Measurements from ENCODE around the gene FKBP1B.
"Not testable (repeated sequence)": the region's sequence is repeated elsewhere in the genome, so short reads cannot be mapped to it uniquely, and the experiment has no call there.

FKBP1B gene

DNA sequence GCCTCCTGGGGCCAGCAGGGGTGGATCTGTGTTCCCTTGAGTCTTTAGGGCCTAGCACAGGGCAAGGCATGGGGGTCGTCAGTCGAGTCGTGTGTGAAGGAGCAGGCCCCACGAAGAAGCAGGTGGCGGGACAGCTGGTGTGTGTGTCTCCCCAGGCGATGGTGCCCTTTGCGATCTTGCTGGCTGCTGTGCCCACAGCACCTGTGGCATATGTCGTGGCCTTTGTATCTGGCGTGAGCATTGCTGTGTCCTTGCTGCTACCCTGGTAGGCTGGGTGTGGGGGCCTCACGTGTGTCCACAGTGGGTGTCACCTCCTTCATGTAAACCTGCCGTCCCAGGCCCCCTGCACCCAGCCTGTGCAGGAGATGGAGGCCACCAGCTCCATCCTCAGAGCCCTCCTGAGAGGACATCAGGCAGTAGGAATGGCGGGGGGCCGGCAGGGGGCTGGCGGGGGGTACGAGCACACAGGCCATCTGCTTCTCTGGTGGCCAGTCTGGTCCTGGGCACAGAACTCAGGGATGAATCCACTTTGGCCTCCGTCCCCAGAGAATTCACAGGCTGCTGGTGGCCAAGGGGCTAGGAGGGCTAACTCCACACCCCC lies 26.5 kb upstream of the FKBP1B start:
- no peak for DNase-seq

DNA sequence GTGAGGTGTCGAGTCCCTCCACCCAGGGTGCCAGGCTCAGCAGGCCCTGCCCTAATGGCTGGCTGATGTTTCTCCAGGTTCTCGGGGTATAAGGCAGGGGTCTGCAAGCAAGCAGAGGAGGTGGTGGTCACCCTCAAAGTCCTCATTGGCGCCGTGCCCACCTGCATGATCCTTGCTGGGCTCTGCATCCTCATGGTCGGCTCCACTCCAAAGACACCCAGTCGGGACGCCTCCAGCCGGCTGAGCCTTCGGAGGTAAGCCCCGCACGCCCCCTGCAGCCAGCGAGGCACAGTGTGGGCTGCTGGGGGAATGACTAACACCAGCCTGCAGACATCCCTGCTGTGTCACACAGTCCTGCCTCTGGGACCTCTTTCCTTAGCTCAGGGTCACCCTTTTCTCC lies 25.5 kb upstream of the FKBP1B start:
- DNase-seq = no peak

DNA sequence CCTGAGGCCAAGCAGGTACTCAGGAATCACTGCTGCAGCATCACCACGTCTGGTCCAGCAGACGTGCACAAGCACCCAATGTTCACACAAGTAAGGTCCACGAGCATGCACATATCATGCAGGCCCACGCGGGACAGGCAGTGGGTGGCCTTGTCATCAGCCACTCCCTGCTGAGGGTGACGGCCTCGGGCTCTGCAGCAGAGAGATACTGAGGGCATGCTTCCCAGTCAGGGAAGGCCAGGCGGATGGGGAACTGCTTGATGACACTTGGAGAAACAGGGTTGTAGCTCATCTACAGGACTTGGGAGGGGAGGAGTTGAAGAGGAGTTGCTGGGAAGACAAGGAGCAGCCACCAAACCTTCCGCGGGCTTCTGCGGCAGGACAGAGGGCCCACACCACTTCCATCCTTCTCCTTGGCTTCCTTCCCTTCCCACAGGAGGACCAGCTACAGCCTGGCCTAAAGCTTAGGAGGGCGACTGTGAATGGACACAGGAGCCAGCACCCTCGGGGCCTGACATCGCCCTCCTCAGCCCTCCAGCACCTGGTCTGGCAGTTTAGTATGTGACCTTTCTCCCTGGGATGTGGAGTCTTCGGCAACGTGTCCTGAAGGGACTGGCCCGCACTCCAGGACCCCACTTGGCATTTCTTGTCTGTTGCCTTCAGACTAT lies 24.4 kb upstream of the FKBP1B start:
- DNase-seq = no peak

DNA sequence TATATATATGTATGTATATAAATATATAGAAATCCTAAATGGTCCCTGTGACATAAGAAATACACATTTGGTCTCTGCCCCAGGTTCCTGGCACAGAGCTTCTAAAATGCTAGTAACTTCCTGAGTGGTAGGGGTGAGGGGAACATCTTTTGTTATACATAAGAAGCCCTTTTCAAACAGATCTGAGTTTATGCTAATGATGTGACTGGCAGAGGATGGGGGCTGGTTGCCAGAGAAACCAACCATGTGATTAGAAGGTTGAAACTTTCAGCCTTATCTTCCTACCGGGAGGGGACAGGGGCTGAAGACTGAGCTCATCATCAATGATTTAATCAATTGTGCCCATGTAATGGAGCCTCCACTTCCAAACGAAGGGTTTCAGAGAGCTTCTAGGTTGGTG lies 23.3 kb upstream of the FKBP1B start:
- no peak for DNase-seq

DNA sequence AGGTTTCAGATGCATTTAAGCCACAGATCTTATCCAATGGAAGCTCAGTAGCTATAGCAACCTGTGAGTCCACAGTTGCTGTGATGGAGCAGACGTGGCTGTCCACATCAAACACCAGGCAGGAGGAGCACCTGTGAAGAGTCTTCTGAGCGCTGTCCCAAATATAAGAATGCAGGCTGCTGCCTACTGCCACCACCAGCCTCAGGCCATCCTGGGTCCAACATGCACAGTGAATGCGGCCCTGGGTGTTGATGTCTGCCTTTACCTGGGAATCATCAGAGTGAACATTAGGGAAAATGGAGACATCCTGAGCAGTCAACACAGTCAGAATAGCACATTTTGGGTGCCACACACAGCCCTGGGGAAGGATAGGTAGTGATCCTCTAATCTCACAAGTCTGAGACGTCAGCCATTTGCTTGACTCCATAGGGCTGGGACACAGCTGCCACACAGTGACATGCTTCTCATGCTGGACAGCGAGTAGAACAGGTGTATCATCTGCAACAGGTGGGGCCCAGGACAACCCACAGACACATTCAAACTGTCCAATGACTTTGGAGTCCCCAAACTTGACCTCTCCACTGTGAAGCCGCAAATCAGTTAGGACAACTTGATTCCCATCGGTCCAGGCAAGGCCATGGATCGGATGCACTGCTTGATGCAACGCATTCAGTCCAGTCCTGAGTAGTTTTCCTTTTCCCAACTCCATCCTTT lies 10.6 kb upstream of the FKBP1B start:
- DNase-seq = no peak

DNA sequence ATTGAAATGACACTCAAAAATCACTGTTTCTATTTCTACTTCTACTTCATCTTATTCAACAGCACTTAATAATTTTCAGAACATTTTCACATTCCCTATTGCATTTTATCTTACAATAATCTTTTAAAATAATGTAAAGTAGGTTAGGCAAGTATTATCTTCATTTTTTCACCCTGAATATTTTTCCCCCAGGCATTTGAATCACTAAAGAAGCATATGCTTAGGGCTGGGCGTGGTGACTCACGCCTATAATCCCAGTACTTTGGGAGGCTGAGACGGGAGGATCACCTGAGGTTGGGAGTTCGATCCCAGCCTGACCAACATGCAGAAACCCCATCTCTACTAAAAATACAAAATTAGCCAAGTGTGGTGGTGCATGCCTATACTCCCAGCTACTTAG lies 9.0 kb upstream of the FKBP1B start:
- no peak for DNase-seq

DNA sequence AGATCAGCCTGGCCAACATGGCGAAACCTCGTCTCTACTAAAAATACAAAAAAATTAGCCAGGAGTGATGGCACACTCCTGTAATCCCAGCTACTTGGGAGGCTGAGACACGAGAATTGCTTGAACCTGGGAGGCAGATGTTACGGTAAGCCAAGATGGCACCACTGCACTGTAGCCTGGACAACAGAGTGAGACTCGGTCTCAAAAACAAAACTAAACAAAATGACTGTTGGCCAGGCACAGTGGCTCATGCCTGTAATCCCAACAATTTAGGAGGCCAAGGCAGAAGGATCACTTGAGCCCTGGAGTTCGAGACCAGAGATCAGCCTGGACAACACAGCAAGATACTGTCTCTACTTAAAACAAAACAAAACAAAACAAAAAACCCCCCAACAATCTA lies 6.4 kb upstream of the FKBP1B start:
- not testable (repeated sequence) for DNase-seq

DNA sequence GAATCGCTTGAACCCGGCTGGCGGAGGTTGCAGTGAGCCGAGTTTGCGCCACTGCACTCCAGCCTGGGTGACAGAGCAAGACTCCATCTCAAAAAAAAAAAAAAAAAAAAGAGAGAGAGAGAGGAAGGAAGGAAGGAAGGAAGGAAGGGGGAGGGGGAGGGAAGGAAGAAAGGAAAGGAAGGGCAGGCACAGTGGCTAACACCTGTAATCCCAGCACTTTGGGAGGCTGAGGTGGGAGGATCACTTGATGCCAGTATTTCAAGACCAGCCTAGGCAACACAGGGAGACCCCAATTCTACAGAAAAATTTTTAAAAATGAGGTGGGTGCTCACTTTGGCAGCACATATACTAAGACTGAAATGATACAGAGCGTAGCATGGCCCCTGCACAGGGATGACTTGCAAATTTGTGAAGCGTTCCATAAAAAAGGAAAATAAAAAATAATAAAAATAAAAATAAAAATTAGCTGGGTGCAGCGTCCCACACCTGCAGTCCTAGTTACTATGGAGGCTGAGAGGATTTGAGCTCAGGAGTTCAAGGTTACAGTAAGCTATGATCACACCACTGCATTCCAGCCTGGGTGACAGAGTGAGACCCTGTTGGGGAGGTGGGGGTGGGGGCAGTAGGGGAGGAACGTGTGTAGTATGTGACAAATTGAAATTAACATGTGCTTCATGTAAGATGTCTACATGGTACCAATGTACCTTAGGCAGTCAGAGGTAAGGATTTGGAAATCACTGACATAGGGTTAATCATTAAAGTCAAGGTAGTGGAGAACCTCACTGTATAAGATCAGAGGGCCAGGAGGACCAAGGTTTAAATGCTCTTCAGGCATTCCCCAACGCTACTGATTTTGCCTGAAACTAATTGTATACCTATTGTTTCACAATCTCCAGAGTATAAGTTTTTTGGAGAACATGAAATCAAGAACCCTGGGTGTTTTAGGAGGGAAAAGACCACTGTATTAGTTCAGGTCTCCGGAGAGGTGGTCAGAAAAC lies 3.7 kb upstream of the FKBP1B start:
- no peak for DNase-seq

DNA sequence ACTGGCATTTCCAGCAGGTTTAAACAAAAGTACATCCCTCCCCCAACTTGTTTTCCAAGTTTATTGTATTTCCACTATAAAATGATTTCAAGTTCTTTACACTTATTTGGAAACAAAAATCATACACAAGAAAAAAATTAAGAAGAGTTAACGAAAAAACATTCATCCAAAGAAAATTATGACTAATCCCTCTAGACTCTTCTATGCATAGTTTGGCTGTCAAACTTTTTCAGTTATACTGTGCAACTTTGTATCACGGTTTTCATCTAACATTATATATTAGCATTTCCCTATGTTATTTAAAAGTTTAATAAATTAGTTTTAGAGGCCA lies 3.0 kb upstream of the FKBP1B start:
- no peak for DNase-seq

DNA sequence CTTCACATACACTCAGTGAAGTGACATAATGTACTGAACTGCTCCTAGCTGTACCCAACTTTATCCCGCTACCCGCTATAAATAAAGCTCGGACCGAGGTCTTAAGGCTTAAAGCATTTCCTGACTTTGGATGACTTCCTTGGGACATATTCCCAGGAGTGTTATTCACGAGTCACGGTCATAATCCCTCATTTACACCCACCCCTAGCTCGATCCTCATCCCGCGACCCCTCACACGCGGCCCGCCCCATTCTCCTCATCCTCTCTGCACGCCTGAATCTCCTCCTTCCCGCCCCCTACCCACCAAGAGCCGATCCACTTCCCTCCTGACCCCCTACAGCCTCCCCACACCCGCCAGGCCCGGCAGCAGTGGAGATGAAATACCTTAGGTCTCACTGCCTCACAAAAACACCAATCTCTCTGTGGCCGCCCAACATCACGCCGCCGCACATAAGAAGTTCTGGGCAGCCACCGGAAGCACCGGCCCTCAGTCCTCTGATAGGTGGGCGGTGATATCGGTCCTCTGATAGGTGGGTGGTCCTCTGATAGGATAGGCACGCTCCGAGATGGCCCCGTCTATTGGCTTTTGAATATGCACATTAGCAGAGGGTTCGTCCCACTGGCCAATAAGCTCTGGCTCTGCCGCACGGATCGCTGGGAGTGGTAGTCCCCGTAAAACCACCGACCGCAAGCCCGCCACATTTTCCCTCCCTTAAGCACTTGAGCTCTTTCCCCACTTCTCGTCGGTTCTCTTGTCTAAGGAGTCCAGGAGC lies 2.4 kb upstream of the FKBP1B start, which contains the start of gene WDCP:
Gene WDCP (minus strand): TSS at position 462 of the 773 bp plus-strand sequence. CDS start 7,897 bp downstream, outside the sequence.
- DNase-seq = peak; percentile 90 to 93

DNA sequence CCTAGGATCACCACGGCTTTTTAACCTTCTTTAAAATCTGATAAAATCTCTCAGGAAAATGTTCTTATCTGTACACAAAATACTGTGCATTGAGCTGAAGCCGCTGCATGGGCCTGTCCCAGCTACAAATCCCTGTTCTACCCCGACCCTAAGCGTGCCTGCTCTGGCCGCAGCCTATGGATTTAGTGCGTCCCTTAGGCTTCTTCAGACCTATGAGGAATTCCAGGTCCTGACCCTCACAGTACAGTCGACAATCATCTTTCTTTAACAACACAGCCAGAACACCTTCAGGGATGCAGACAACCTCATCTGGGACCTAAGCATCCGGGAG lies 1.9 kb upstream of the FKBP1B start:
- DNase-seq = no peak

DNA sequence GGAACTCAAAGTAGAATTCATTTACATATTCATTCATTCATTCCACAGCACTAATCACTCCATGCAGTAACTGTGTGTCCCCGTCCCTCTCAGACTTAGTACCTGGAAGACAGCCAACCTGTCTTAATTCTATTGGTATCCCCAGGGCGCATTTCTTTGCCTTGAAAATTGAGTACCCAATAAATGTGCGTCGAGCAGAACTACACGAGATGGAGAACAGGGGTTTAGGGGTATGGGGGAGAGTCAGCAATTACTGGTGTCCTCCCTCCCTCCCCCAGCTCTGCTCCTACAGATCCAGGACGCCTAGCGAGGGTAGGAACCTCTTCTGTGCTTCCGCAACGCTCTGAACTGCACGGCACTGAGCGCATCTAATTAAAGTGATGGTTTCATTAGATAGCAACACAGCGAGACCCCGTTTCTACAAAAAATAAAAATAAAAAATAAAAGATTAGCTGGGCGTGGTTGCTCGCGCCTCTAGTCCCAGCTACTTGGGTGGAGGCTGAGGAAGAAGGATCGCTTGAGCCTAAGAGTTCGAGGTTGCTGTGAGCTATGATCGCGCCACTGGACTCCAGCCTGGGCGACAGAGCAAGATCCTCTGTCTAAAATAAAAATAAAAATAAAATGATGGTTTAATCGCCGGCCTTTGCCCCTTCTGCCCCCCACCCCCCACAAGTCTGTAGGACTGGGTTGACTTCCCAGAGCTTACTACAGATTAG lies 614 bp upstream of the FKBP1B start:
- DNase-seq = no peak

DNA sequence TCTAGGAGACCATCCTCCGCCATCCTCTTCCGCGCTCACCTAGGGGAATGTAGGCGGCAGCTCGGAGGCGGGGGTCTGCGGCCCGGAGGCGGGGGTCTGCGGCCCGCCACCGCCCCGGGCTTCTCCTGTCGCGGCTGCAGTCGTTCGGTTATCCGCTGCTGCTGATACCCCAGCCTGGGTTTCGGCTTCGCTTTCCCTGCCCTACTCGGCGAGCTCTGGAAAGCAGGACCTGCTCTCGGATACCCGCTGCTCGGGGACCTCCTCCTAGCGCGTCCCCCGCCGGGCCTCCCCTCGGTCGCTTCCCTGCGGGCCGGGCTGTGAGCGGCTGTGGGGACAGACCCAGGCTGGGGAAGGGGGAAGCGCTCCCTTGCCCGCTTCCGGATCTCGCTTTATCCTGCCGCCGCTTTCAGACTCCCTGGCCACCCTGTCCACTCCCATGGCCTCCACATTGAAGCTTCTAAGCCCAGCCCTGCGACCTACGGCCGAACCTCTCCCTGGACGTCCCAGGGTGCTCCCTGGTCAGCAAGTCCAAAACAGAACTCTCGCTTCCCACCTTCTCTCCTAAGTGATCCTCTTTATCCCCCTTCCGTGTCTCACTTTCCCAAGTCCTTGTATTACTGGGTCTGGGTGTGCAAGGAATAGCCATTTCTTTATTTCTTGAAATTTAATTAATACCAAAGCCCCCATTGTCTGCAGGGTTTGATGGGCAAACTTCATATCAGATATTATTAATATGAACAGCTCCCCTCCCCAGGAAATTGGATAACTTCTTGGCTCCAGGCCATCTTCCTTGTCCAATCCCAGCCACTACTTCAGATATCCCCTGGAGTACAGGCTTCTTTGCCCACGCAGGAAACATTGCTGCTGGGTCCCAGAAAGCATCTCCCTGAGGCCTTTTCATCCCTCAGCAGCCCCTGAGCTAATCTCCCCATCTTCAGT lies 769 bp downstream of the FKBP1B start:
- peak in 1 of 2 donors; percentile 9 for DNase-seq

DNA sequence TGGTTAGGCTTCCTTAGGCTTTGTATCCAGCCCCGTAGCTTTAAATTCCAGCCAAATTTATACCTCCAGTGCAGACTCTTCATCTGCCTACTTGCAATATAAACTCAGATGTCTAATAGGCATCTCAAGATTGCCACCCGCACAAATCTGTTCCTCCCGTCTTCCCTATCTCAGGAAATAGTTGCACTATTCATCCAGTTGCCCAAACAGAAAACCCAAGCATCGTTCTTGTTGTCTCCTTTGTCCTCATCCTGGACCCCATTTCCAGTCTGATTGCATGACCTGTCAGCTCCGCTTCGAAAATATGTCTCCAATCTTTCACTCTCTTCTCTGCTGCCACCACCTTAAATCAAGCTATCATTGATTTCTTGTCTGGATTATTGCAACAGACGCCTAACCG lies 2.3 kb downstream of the FKBP1B start:
- DNase-seq = no peak

DNA sequence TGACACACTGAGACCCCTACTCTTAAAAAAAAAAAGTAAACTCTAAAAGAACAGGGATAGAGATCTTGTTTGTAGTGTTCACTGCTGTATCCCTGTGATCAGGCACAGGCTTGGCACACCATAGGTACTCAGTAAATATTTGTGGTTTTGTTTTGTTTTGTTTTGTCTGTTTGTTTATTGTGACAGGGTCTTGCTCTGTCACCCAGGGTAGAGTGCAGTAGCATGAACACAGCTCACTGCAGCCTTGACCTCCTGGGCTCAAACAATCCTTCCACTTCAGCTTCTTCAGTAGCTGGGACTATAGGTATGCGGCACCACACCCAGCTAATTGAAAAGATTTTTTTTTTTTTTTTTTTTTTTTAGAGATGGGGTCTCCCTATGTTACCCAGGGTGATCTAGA lies 3.4 kb downstream of the FKBP1B start:
- DNase-seq = no peak

DNA sequence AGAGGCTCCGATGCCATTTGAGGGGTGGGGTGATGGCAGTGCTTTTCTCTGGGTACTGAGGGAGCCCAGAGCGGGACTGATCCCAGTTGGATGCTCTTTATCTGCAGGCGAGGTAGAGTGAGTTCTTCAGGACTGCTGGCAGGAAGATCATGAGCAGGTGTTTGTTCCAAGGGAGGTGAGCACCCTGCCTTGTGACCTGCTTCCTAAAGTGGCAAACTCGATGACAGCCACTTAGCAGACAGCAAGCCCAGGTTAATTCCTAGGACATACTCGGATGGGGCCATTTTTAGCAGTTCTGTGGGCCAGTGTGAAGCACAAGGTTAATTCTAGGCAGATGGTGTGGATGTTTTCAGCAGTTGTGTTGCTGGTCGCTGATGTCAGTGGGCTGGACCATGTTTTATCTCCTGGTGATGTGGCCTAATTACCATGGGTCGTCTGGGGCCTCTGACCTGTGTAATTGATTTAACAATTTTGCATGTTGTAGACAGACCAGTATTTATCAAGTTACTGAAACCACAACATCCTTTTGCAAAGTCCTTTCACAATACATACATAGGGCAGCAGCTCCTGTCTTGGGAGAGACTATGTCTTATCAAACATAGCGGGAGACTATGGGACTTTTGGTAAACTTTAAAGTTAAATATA lies 4.9 kb downstream of the FKBP1B start:
- DNase-seq = no peak

DNA sequence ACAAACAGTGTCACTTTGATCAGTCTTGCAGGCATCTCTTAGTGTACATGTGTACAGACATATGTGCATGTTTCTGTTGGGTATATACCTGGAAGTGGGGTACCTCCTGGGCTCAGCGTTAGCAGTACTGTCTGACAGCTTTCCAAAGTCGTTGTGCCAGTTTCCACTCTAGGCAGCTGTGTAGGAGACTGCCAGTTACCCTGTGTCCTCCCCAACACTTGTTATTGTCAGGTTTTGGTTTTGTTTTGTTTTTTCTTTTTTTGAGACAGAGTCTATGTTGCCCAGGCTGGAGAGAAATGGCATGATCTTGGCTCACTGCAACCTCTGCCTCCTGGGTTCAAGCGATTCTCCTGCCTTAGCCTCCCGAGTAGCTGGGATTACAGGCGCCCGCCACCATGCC lies 6.2 kb downstream of the FKBP1B start:
- no peak for DNase-seq

DNA sequence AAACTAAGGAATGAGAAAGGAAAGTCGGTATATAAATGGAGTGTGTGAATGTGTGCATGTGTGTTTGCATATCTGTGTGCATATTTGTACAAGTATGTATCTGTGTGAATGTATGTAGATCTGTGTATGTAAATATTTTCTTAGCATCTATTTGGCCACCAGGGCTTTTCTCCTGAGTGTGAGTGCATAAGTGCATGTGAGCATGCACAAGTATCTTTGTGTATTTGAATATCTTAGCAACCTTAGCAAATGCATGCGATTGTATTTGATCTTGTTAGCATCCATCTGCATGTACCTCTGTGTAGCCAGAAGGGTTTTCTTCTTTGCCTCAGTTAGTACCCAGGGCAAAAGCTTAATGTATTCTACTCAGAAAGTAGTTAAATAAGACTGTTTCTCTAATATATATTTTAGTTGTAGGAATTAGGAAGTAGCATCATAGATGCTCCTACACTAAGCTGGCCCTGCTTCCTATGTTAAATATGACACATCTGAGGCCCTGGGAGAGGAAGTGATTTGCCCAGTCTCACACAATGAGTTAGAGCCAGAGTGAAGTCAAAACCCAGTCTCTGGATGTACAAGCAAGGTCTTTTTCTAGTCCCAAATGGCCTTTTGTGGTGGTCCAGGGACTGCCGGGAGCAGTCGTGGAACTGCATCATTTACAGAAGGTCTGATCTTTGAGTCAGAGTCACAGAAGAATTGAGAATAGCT lies 9.2 kb downstream of the FKBP1B start:
- no peak for DNase-seq

DNA sequence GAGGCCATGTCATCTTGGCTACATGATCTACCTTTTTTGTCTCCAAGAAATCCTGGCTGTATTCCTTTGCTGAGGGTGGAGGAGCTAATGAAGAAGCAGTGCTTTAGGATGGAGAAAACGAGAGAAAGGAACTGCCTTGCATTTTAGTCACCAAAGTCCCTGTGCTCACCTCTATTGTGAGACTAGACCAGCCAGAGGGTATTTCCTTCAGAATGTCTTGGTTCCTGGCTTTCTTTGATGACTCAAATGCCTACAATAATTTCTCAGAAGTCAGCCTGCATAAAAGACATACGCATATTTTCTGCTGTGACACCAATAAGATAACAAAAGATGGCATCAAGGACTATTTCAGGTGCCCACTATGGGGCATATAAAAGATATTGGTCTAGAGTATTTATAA lies 15.8 kb downstream of the FKBP1B start:
- no peak for DNase-seq
